HepG2 (cell line): ENCODE data around the gene PRMT7.

ENCODE experiments used
- EP300 ChIP-seq, 3 experiments: sonication (generic) in 1 of 3; formaldehyde crosslinking in 1 of 3; IDR thresholded peaks; 2 replicates each; pipeline versions ENCODE4 v1.5.1 to v1.6.1; 2011 to 2020; ENCODE audit warnings: low read depth in 2 of 3, low read length in 2 of 3, borderline replicate concordance in 1 of 3, improper control_type of control experiment in 1 of 3, mild to moderate bottlenecking in 1 of 3, missing genetic modification reagents in 1 of 3, moderate library complexity in 1 of 3
- MTA1 ChIP-seq: sonication (generic); formaldehyde crosslinking; IDR thresholded peaks from 2 replicates; pipeline ENCODE4 v1.4.0; 2020; ENCODE audit warnings: missing genetic modification reagents, mild to moderate bottlenecking, borderline replicate concordance
- POLR2A ChIP-seq, 2 experiments: IDR thresholded peaks; 2 replicates each; pipeline ENCODE4 v1.6.1; 2011; ENCODE audit warnings: low read depth in 2 of 2, low read length in 2 of 2, mild to moderate bottlenecking in 1 of 2, moderate library complexity in 1 of 2; ENCODE audit not compliant: insufficient read depth in 1 of 2
- SUZ12 ChIP-seq: fragments of 150-350 bp; IDR thresholded peaks from 2 replicates; pipeline ENCODE4 v1.6.1; 2014; ENCODE audit warnings: low read depth, low read length
- ZKSCAN1 ChIP-seq: fragments of 150-350 bp; IDR thresholded peaks from 2 replicates; pipeline ENCODE4 v1.6.1; 2014; ENCODE audit warnings: low read length
- TF ChIP-seq, protein P1 (sequence below): sonication (generic); formaldehyde crosslinking; IDR thresholded peaks from 2 replicates; pipeline ENCODE4 v1.5.0; 2020; ENCODE audit warnings: mild to moderate bottlenecking, missing genetic modification reagents, moderate library complexity
- TF ChIP-seq, protein P2 (sequence below): sonication (generic); formaldehyde crosslinking; IDR thresholded peaks from 2 replicates; pipeline ENCODE4 v1.4.0; 2020; ENCODE audit warnings: missing genetic modification reagents, borderline replicate concordance
- TF ChIP-seq, protein P3 (sequence below): sonication (generic); formaldehyde crosslinking; IDR thresholded peaks from 2 replicates; pipeline ENCODE4 v1.5.0; 2020; ENCODE audit warnings: mild to moderate bottlenecking, missing genetic modification reagents

DNA sequence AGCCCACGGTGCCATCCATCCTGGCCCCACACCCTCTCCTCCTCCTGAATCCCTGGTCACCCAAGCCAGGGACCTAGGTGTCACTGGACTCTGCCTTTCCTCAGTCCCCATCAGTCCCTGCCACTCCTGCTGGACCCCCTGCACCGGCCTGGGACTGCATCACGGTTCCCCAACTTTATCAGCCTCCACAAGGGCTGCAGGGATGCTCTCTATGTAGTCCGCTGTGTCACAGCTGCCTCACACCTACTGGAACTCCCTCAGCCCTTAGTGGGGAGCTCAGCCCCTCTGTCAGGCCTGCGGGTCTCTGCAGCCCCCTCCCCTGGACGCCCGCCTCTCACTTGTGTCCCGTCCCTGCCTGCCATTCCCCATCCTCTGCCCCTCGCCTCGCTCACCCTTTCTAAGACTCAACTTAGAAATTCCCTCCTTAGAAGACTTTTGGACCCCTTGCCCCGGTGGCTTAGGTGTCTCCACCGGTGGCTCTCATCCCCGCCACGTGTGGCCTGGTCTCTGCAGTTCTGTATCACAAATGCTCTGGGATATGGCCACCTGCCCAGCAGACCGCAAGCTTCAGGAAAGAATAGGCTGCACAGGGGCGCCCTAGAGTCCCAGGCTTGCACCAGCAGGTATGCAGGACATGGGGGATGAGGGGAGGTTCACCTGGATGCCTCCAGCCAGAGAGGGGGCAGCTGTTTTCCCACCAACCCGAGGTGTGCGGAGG, 62.9 kb downstream of the PRMT7 start:
- TF ChIP-seq POLR2A (IDR thresholded peaks at IDR 0.05; ENCODE audit: insufficient read depth in 1 of 2, low read depth in 2 of 2, low read length in 2 of 2) (no peak), ZKSCAN1 (no peak), MTA1 (CRISPR knock-in tag) (no peak), EP300 (IDR thresholded peaks at IDR 0.05; ENCODE audit: low read depth in 2 of 2, low read length in 2 of 2) (no peak), EP300 (CRISPR knock-in tag; IDR thresholded peaks at IDR 0.05; ENCODE audit: borderline replicate concordance) (no peak), SUZ12 (no peak)
- TF ChIP-seq, protein P1, sequence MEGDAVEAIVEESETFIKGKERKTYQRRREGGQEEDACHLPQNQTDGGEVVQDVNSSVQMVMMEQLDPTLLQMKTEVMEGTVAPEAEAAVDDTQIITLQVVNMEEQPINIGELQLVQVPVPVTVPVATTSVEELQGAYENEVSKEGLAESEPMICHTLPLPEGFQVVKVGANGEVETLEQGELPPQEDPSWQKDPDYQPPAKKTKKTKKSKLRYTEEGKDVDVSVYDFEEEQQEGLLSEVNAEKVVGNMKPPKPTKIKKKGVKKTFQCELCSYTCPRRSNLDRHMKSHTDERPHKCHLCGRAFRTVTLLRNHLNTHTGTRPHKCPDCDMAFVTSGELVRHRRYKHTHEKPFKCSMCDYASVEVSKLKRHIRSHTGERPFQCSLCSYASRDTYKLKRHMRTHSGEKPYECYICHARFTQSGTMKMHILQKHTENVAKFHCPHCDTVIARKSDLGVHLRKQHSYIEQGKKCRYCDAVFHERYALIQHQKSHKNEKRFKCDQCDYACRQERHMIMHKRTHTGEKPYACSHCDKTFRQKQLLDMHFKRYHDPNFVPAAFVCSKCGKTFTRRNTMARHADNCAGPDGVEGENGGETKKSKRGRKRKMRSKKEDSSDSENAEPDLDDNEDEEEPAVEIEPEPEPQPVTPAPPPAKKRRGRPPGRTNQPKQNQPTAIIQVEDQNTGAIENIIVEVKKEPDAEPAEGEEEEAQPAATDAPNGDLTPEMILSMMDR (CRISPR knock-in tag) = no peak
- TF ChIP-seq, protein P2, sequence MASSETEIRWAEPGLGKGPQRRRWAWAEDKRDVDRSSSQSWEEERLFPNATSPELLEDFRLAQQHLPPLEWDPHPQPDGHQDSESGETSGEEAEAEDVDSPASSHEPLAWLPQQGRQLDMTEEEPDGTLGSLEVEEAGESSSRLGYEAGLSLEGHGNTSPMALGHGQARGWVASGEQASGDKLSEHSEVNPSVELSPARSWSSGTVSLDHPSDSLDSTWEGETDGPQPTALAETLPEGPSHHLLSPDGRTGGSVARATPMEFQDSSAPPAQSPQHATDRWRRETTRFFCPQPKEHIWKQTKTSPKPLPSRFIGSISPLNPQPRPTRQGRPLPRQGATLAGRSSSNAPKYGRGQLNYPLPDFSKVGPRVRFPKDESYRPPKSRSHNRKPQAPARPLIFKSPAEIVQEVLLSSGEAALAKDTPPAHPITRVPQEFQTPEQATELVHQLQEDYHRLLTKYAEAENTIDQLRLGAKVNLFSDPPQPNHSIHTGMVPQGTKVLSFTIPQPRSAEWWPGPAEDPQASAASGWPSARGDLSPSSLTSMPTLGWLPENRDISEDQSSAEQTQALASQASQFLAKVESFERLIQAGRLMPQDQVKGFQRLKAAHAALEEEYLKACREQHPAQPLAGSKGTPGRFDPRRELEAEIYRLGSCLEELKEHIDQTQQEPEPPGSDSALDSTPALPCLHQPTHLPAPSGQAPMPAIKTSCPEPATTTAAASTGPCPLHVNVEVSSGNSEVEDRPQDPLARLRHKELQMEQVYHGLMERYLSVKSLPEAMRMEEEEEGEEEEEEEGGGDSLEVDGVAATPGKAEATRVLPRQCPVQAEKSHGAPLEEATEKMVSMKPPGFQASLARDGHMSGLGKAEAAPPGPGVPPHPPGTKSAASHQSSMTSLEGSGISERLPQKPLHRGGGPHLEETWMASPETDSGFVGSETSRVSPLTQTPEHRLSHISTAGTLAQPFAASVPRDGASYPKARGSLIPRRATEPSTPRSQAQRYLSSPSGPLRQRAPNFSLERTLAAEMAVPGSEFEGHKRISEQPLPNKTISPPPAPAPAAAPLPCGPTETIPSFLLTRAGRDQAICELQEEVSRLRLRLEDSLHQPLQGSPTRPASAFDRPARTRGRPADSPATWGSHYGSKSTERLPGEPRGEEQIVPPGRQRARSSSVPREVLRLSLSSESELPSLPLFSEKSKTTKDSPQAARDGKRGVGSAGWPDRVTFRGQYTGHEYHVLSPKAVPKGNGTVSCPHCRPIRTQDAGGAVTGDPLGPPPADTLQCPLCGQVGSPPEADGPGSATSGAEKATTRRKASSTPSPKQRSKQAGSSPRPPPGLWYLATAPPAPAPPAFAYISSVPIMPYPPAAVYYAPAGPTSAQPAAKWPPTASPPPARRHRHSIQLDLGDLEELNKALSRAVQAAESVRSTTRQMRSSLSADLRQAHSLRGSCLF (CRISPR knock-in tag) = no peak
- TF ChIP-seq, protein P3, sequence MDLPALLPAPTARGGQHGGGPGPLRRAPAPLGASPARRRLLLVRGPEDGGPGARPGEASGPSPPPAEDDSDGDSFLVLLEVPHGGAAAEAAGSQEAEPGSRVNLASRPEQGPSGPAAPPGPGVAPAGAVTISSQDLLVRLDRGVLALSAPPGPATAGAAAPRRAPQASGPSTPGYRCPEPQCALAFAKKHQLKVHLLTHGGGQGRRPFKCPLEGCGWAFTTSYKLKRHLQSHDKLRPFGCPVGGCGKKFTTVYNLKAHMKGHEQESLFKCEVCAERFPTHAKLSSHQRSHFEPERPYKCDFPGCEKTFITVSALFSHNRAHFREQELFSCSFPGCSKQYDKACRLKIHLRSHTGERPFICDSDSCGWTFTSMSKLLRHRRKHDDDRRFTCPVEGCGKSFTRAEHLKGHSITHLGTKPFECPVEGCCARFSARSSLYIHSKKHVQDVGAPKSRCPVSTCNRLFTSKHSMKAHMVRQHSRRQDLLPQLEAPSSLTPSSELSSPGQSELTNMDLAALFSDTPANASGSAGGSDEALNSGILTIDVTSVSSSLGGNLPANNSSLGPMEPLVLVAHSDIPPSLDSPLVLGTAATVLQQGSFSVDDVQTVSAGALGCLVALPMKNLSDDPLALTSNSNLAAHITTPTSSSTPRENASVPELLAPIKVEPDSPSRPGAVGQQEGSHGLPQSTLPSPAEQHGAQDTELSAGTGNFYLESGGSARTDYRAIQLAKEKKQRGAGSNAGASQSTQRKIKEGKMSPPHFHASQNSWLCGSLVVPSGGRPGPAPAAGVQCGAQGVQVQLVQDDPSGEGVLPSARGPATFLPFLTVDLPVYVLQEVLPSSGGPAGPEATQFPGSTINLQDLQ = no peak
